ENCODE data around the gene FSTL4. TPM values are rescaled to one million over a fixed set of nuclear protein-coding genes. Genes with fewer than 3 reads are reported as not detected.

FSTL4 gene
- total and polyA plus RNA-seq, 2 of the 4 experiments (the other 2 are of a cell fraction): 0.18 TPM; not detected in 1

GRCh38 chr5:133273661-133274596 lies 338.4 kb downstream of the FSTL4 start:
- Histone ChIP-seq H3K79me1 (ENCODE audit: low read depth in 1 of 2, low read length in 2 of 2) (no peaks in the 10 kb centered on the region), H3K27ac (ENCODE audit: insufficient read depth, low read length) (no peak overlapping the region), H2AK9ac (replicated peaks; ENCODE audit: low read depth, low read length, poor library complexity) (no peak overlapping the region), H3K18ac (ENCODE audit: low read depth, low read length) (no peak overlapping the region), H4K20me1 (ENCODE audit: insufficient read depth, low read length) (no peaks in the 10 kb centered on the region), H2BK20ac (ENCODE audit: low read depth, low read length) (no peak overlapping the region), H3K27me3 (ENCODE audit: control insufficient read depth, insufficient read depth, low read length) (peaks cover 22% of the 10 kb centered on the region), H3K14ac (replicated peaks; ENCODE audit: low read depth, low read length) (no peak overlapping the region), H3K4me3 (ENCODE audit: insufficient read depth, low read depth, low read length) (no peak overlapping the region), H3K4ac (ENCODE audit: low read depth, low read length) (no peak overlapping the region), H3K56ac (ENCODE audit: extremely low read depth, insufficient read depth, low read length) (no peak overlapping the region), H3K9me1 (ENCODE audit: insufficient read depth, low read length) (no peaks in the 10 kb centered on the region), H3K4me2 (ENCODE audit: low read depth, low read length) (no peak overlapping the region), H3K36me3 (ENCODE audit: control insufficient read depth, insufficient read depth, low read length) (no peaks in the 10 kb centered on the region), H3K23ac (ENCODE audit: low read depth, low read length) (no peak overlapping the region), H3K4me1 (ENCODE audit: control insufficient read depth, insufficient read depth, low read length) (no peaks in the 10 kb centered on the region), H2BK15ac (ENCODE audit: low read depth, low read length) (no peak overlapping the region), H4K5ac (ENCODE audit: low read depth, low read length) (no peak overlapping the region), H4K91ac (ENCODE audit: insufficient read depth, low read depth, low read length) (no peak overlapping the region), H2BK5ac (ENCODE audit: low read depth, low read length, poor library complexity, severe bottlenecking) (no peak overlapping the region), H4K8ac (ENCODE audit: low read depth in 2 of 2, low read length in 2 of 2) (no peak overlapping the region), H2AFZ (replicated peaks; ENCODE audit: low read length, poor library complexity) (no peak overlapping the region), H2AK5ac (ENCODE audit: low read depth, low read length) (no peak overlapping the region), H3K9ac (ENCODE audit: low read depth, low read length) (no peak overlapping the region), H3K9me3 (ENCODE audit: control insufficient read depth, insufficient read depth, low read length) (no peaks in the 10 kb centered on the region), H2BK120ac (ENCODE audit: low read depth, low read length) (no peak overlapping the region)
- dilution Hi-C loops (cut with HindIII; ENCODE audit: low sequenced_read_pairs, unreplicated experiment): no loop called here
- in situ Hi-C loops (cut with MboI; ENCODE audit: low sequenced_read_pairs): no loop called here
- DNase-seq: peak; percentile 42
- CTCF ChIA-PET: no interaction called here
- BruUV-seq (replicated peaks): no TSS peak
- POLR2A ChIA-PET (ENCODE audit: unreplicated experiment): no interaction called here
- WGBS, 2 experiments (ENCODE audit: extremely low coverage in 2 of 2, insufficient read length in 1 of 2): no CpG with 5 or more reads among the region's 8 CpGs
- intact Hi-C loops (cut with micrococcal nuclease): no loop called here
- peak; percentile 83 for ATAC-seq (ENCODE audit: low read depth)
- no peak for TF ChIP-seq CEBPB (IDR thresholded peaks at IDR 0.05; ENCODE audit: low read depth, low read length)
- no peak for TF ChIP-seq CHD1 (IDR thresholded peaks at IDR 0.05; ENCODE audit: low read depth, low read length)
- TF ChIP-seq RCOR1 (IDR thresholded peaks at IDR 0.05; ENCODE audit: insufficient replicate concordance, low read length): no peak
- no peak for TF ChIP-seq NFE2L2 (IDR thresholded peaks at IDR 0.05; ENCODE audit: low read depth, low read length)
- TF ChIP-seq RAD21 (IDR thresholded peaks at IDR 0.05; ENCODE audit: low read length): no peak
- no peak for TF ChIP-seq BHLHE40 (IDR thresholded peaks at IDR 0.05; ENCODE audit: low read depth, low read length)
- no peak for TF ChIP-seq FOS (IDR thresholded peaks at IDR 0.05; ENCODE audit: low read depth, low read length)
- TF ChIP-seq USF2 (IDR thresholded peaks at IDR 0.05; ENCODE audit: low read depth, low read length): no peak
- TF ChIP-seq MAZ (IDR thresholded peaks at IDR 0.05; ENCODE audit: borderline replicate concordance, low read depth, low read length): no peak
- TF ChIP-seq MXI1 (IDR thresholded peaks at IDR 0.05; ENCODE audit: borderline replicate concordance, low read depth, low read length): no peak
- TF ChIP-seq RFX5 (IDR thresholded peaks at IDR 0.05; ENCODE audit: low read depth, low read length): no peak
- TF ChIP-seq POLR2A (IDR thresholded peaks at IDR 0.05; ENCODE audit: low read depth, low read length): no peak
- no peak for TF ChIP-seq SMC3 (IDR thresholded peaks at IDR 0.05; ENCODE audit: low read depth, low read length)
- no peak for TF ChIP-seq CTCF (conservative IDR thresholded peaks at IDR 0.05; ENCODE audit: low read depth, low read length)
- TF ChIP-seq ELK1 (IDR thresholded peaks at IDR 0.05; ENCODE audit: borderline replicate concordance, low read depth, low read length): no peak

All from IMR-90 (cell line).